GM12892 (cell line): ENCODE measurements around the gene GAL.

ENCODE experiments used
- POLR2A ChIP-seq: IDR thresholded peaks from 2 replicates; pipeline ENCODE4 v1.6.1; 2011; ENCODE audit warnings: low read depth, low read length, control low read depth
- POLR2AphosphoS5 ChIP-seq: IDR thresholded peaks from 2 replicates; pipeline ENCODE4 v1.6.1; 2011; ENCODE audit warnings: low read depth, low read length, control low read depth
- TAF1 ChIP-seq: IDR thresholded peaks from 2 replicates; pipeline ENCODE4 v1.6.1; 2011; ENCODE audit warnings: low read depth, mild to moderate bottlenecking, control low read depth, low read length, borderline replicate concordance

DNA sequence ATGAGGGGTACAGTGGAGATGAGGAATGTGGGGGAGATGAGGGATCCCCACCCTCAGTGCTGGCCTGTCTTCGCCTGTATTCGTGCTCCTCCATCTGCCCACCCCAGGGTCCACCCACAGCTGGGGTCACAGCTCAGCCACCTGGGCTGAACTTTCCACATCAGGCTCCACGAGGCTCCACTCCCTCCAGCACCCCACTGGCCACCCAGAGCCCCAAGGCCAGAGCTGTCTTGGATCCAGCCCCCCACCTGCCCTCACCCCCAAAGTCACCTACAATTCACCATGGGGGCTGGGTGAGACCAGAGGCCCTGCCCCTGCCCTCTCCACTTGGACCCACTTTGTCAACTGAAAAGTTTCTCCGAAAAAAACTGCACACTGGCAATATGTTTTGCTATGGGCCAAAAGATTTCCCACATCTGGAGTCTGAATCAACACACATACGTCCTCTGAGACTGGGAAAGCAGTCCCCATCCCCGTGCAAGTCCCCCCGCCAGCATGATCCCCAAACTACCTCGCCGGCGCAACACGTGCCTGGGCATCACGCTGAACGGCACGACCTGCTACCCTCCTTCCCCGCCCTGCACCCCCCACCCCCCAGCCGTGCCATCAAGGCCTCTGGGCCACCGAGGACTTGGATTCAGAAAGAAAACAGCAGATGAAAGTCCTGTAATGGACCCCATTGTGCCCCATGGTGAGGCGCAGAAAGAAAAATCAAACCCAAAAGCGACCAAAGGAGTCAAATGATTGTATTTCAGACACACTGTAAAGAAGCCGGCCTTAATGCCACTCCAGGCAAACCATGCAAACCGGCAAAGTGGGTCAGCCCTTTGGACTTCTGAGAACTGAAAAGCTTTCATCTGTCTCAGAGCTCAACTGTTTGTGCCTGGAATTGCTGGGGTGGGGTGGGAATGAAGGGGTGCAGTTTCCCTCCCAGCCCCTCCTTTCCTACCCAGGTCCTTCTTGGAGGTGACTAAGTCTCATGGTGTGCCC lies 16.5 kb upstream of the GAL start:
- TF ChIP-seq POLR2A: no peak
- TF ChIP-seq POLR2AphosphoS5: no peak
- TF ChIP-seq TAF1: no peak
